HEK293T (cell line): ENCODE results near the gene ITPRIP.

Experiments
- BHLHE40 ChIP-seq: fragments of 450-650 bp; IDR thresholded peaks from 2 replicates; pipeline ENCODE4 v1.6.1; 2016; ENCODE audit warnings: mild to moderate bottlenecking, moderate library complexity, borderline replicate concordance
- CTBP1 ChIP-seq: fragments of 450-650 bp; IDR thresholded peaks from 2 replicates; pipeline ENCODE4 v1.6.1; 2016; ENCODE audit warnings: borderline replicate concordance
- ELF4 ChIP-seq: fragments of 450-650 bp; IDR thresholded peaks from 2 replicates; pipeline ENCODE4 v1.6.1; 2017; ENCODE audit warnings: antibody characterized with exemption
- FOXK2 ChIP-seq: fragments of 450-650 bp; IDR thresholded peaks from 2 replicates; pipeline ENCODE4 v1.6.1; 2016; ENCODE audit warnings: mild to moderate bottlenecking
- FOXM1 ChIP-seq: fragments of 450-650 bp; IDR thresholded peaks from 2 replicates; pipeline ENCODE4 v1.6.1; 2017; ENCODE audit warnings: mild to moderate bottlenecking, borderline replicate concordance
- L3MBTL2 ChIP-seq: fragments of 450-650 bp; conservative IDR thresholded peaks from 2 replicates; pipeline ENCODE4 v1.6.1; 2016; ENCODE audit warnings: mild to moderate bottlenecking
- LEF1 ChIP-seq: fragments of 450-650 bp; IDR thresholded peaks from 2 replicates; pipeline ENCODE4 v1.6.1; 2017; ENCODE audit warnings: mild to moderate bottlenecking, borderline replicate concordance
- NFRKB ChIP-seq: fragments of 450-650 bp; IDR thresholded peaks from 2 replicates; pipeline ENCODE4 v1.6.1; 2016; ENCODE audit warnings: mild to moderate bottlenecking, moderate library complexity
- PKNOX1 ChIP-seq: fragments of 450-650 bp; IDR thresholded peaks from 2 replicates; pipeline ENCODE4 v1.6.1; 2016
- SP1 ChIP-seq: fragments of 450-650 bp; IDR thresholded peaks from 2 replicates; pipeline ENCODE4 v1.6.1; 2017
- TARDBP ChIP-seq: fragments of 450-650 bp; IDR thresholded peaks from 2 replicates; pipeline ENCODE4 v1.6.1; 2016
- ZNF384 ChIP-seq: fragments of 450-650 bp; IDR thresholded peaks from 2 replicates; pipeline ENCODE4 v1.6.1; 2016

GRCh38 chr10:104380336-104380735, 42.1 kb upstream of the ITPRIP start:
- TF ChIP-seq L3MBTL2 (no peak), LEF1 (no peak), SP1 (no peak), CTBP1 (no peak), ZNF384 (no peak), FOXK2 (no peak), BHLHE40 (no peak), TARDBP (no peak), ELF4 (no peak), PKNOX1 (no peak), FOXM1 (no peak), NFRKB (no peak)
